GM19452 (cell line): Measurements from ENCODE around the gene UROD.
"Not testable (repeated sequence)": the region's sequence is repeated elsewhere in the genome, so short reads cannot be mapped to it uniquely, and the experiment has no call there.

Experiments used
- ATAC-seq: cut with Tn5 transposase; IDR thresholded peaks from one replicate; pipeline ENCODE4 v1.9.1; 2021; ENCODE audit not compliant: unreplicated experiment

UROD gene

DNA sequence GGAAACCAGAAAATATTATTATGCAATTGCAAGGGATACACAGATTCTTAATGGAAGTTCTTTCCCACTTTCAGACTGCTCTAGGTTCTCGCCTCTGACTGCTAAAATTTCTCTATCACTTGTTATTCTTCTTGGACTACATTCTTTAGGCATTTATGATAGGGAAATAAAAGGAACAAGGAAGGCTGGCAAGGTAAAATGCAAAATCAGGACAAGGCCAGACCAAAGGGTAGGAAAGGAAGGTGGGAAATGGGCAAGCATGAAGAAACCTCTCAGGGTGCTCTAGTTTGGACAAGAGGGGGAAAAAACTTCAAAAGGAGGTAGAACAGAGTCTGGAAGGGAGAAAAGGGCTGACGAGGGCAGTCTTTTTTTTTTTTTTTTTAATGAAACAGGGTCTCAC lies 26.2 kb downstream of the UROD start:
- no peak for ATAC-seq

DNA sequence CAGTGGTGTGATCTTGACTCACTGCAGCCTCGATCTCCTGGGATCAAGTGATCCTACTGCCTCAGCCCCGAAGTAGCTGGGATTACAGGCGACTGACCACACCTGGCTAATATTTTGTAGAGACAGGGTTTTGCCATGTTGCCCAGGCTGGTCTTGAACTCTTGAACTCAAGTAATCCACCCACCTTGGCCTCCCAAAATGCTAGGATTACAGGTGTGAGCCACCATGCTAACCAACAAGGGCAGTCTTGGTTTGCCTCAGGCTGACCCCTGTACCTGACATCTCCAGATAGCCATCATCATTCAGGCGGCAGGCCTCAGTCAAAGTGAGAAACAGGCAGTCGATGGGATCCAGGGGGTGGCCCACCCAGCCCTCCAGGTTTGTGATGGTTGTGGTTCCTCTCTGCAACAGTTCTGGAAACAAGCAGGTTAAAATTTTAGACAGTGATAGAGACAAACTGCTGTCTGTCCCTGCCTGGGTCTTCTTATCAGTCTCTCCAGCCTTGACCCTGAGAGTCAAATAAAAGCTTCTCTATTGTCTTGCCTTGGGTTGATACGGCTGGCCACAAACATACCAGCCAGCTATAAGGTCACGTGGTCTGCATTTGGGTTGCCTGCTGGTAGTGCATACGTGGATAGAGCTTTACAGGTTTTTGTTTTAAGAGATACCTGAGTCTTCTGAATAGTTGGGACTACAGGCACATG lies 26.8 kb downstream of the UROD start:
- ATAC-seq, result no peak

DNA sequence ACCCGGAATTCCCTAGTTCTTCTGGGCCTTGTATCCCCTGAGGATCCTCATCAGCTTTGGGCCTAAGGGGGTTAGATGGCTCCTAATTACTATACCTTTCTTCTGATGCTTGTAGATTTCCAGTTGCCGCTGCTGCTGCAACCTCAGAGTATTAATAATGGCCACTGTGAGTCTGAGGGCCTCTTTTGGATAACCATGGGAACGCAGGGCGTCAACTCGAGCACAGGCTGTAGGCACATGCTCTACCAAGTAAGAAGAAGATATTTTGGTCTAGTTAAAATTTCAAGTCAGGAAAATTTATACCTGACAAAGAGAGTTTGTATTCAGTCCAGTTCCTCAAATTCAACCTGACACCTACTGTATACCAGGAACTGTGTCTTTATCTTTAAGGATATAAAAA lies 28.2 kb downstream of the UROD start:
- ATAC-seq, result no peak

DNA sequence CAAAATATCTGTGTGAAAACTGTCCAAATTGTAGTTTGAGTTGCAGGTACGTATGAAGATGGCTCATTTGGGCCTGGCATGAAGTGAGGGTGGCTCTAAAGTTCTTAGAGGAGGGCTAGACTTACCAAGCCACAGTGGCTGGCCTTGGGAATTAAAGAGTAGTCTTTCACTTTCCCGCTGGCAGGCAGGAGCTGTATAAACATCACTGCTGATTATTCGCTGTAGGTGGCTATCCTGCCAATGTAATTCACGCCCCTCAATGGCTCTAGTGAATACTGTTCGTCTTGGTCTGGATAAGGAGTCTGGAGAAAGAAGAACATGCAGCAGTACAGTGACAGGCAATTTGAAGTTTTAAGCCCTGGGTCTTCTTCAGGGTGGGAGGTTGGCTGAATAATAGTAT lies 31.0 kb downstream of the UROD start:
- ATAC-seq, result no peak

DNA sequence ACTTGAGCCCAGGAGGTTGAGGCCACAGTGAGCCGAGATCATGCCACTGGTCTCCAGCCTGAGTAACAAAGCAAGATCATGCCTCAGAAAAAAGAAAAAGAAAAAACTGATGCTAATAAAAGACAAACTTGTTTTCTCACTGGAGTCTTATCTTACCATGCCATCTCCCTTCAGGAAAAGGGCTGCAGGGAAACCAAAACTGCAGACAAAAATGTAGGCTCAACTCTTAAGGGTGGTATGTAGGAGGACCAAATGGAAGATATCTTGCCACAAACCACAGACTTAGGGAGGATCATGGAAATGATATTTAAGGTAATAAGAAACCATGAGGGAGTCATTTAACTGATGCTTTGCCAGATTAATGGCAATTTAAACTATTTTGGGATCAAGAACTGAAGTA lies 32.9 kb downstream of the UROD start:
- ATAC-seq, result no peak

DNA sequence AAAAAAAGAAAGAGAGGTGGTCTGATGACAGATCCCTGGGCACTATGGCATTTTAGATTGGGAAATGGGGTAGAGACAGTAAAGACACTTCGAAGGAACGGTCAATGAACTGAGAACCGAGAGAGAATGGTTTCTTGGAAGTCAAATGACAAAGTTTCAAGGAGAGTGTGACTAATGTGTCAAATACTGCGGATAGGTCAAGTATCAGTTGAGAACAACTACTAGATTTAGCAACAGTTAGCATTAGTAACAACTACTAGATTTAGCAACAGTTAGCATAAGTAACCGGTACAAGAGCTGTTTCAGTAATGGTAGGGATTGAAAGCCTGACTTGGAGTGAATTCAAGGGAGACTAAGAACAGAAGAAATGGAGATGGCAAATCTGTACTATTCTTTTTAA lies 35.0 kb downstream of the UROD start:
- no peak for ATAC-seq

DNA sequence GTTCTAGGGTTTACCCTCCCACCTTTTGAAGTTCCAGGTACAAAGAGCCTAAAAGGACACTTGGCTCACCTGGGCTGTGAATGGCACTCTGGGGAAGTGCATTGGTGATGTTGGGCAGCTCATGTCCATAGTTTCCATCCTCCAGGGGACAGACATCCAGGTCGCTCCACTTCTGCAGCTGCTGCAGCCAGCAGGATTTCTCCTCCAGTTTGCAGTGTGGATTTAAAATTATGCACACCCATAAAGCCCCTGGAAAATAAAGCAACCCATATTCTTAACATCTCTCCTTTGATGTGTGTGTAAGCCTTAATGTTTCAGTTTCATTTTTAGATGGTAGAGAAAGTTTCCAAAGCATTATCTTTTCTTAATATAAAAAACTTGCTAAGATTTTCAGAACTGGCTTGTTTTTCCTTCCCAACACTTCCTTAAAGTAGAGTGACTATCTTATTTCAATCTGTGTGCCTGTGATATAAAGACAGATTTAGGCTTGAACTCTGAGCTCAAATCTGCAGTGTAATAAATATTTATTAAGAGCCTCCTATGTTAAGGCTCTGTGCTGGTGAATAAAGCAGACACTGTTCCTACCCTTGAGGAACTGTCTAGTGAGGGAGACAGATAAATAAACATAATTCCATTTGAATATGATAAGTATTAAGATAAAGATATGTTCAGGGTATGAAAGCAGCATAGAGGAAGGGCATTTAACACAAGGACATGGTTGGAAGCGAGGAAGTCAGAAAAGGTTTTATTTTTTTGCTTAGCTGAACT lies 39.1 kb downstream of the UROD start:
- ATAC-seq, result no peak

DNA sequence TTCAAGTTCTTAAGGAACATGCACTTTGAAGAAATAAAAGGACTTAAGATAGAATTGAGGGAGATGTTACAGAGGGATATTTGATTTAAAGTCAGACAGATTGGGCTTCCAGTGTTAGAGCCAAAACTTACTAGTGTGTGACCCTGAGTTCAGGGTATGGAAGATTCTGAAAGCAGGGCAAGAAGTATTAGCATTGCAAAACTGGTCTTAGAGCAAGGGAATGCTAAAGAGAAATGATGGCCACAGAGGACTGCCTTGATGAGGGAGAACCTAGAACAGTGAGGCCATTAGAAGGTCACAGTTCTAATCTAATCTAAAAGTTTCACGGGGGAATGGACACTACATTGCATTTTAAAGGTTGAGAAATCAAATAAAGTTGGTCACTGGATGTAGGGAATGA lies 45.5 kb downstream of the UROD start:
- ATAC-seq, result no peak

DNA sequence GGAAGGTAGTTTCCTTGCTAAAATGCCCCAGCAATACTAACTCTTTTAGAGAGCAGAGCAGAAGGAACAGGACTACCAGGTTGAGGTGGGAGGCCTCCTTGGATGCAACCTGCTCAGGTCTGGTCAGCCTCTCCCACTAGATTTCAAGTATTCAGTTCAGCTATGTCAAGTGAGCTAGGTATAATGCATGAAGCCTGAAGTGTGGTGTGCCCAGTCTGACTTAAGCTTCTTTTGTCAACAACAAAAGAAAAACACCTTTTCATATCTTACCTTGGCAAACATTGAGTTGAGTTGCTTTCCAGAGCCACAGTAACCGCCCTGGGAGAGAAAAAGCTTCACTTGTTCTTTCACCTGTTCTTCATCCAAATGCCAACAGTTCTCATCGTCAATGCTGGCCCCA lies 47.8 kb downstream of the UROD start:
- no peak for ATAC-seq

DNA sequence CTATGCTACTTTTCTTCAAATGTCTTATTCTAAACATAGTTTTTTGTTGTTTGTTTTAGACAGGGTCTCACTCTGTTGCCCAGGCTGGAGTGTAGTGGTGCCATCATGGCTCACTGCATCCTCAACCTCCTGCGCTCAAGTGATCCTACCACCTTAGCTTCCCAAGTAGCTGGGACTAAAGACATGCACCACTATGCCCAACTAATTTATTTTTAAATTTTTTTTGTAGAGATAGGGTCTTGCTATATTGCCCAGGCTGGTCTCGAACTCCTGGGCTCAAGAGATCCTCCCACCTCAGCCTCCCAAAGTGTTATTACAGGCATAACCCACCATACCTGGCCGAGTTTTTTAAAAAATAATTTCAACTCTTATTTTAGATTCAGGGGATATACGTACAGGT lies 50.4 kb downstream of the UROD start:
- not testable (repeated sequence) for ATAC-seq

DNA sequence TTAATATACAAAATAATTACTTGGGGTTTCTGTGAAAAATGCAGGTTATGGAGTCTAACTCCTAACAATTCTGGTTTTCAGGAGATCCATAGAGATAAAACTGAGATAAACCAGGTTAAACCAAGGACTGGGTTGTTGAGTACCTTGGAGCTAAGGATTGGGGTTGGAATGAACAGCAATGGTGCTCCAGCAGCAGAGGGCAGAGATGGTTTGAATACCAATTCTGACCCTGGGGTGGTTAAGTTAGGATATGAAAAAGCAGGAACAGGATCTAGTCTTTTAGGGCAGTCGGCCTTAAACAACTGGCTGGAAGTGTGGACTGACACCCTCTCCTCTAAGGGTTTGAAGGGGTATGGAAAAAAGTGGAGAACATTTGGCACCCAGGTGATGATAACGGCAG lies 53.0 kb downstream of the UROD start:
- ATAC-seq, result no peak
